Suppressor macrophage treated with lipopolysaccharide for 4 hours (primary cell): ENCODE results near the gene ANKRD39.
"Not testable (repeated sequence)": the region's sequence is repeated elsewhere in the genome, so short reads cannot be mapped to it uniquely, and the experiment has no call there.

Experiments used
- DNase-seq: peaks from one replicate; pipeline ENCODE4 v3.0.0-alpha.2; 2020

ANKRD39 gene

DNA sequence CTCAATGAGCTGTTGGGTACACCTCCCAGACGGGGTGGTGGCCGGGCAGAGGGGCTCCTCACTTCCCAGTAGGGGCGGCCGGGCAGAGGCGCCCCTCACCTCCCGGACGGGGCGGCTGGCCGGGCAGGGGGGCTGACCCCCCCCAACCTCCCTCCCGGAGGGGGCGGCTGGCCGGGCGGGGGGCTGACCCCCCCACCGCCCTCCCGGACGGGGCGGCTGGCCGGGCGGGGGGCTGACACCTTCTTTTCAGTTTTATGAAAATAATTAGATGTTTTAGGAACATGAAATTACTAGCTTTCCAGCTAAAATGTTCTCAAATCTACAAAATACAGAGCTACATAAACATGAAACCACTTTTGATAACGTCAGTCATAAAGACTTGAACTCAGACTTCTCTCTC is 51.9 kb downstream of the ANKRD39 start:
- DNase-seq: not testable (repeated sequence)

DNA sequence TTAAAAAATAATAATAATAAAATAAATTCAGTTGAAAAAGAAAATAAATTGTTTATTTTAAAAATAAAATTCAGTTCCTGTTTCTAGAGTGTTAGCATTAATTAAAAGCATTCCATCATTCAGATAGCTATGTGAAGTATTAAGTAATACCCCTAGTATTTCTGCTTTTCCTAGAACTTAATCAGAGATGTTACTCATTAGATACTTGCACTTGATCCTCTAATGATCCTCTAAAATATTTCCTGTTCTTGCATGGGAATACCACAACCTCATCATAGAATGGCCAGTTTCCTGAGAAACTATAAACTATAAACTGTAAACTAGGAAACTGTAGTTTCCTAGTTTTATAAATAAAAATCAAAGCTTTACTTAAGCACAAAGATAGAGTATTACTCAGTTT is 52.8 kb downstream of the ANKRD39 start:
- DNase-seq: peak; percentile 19

DNA sequence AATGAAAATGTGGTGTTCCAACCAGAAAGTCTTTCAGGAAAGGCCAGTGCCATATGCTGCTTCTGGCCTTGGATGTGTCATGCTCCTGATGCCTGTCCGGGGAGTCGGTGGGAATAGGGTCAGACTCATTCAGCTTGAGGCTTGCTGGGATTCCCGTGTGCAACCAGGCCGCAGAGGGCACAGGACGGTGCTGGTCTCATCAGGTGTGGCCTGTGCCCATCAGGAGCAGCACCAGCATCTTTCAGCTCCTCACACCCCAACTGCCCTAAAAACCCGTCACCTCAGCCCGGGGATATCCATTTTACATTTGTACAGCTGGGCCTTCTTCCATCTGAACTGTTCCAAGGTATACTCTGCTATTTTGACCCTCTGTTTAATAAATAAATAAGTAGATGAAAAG is 55.1 kb downstream of the ANKRD39 start:
- no peak for DNase-seq

DNA sequence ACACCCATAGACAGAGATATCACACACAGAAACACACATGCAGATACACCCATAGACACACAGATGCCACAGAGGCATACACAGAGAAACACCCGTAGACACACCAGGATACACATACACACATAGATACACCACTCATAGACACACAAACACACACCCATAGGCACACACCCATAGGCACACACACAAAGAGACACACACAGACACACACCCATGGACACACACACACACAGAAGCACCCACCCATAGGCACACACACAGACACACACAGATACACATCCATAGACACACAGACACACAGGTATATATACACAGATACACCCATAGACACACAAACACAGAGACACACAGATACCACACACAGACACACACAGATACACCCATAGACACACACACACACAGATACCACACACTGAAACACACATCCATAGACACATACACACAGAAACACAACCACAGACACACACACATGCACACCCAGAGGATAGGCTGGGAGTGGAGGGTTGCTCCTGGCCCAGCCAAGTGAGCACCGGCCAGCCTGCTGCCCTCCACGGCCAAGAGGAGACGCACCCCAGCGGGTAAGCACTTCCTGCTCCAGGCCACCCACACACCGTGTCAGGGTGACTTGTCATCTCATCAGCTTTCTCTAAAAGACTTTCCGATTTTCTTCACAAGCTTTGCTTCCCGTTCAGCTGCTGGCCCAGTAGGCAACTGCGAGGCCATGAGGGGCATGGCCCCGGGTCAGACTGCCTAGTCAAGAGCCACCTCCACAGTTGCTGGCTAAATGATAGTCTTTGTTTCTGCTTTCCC is 55.8 kb downstream of the ANKRD39 start:
- DNase-seq: peak; percentile 60

DNA sequence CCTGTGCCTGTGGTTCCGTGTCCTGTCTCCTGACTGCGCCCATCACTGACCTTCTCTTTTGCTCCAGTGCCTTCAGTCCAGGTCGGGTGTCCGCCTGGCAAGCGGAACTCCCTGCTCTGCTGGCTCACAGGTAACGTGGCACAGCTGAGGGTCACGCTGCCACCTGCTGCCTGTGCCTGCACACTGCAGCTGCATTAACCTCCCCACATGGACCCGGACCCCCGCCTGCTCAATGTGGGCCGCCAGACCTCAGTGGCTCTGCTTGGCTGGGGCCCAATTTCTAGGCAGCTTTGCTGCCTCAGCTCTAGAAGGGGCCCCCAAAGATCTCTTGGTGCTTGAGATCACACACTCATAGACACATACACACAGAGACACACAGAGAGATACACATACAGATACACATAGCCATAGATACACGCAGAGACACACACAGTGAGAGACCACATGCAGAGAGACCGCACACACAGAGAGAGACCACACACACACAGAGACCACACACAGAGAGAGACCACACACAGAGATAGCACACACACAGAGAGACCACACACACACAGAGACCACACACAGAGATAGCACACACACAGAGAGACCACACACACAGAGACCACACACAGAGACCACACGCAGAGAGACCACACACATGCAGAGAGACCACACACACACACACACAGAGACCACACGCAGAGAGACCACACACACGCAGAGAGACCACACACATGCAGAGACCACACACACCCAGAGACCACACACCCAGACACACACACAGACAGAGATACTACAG is 56.6 kb downstream of the ANKRD39 start:
- peak; percentile 51 for DNase-seq

DNA sequence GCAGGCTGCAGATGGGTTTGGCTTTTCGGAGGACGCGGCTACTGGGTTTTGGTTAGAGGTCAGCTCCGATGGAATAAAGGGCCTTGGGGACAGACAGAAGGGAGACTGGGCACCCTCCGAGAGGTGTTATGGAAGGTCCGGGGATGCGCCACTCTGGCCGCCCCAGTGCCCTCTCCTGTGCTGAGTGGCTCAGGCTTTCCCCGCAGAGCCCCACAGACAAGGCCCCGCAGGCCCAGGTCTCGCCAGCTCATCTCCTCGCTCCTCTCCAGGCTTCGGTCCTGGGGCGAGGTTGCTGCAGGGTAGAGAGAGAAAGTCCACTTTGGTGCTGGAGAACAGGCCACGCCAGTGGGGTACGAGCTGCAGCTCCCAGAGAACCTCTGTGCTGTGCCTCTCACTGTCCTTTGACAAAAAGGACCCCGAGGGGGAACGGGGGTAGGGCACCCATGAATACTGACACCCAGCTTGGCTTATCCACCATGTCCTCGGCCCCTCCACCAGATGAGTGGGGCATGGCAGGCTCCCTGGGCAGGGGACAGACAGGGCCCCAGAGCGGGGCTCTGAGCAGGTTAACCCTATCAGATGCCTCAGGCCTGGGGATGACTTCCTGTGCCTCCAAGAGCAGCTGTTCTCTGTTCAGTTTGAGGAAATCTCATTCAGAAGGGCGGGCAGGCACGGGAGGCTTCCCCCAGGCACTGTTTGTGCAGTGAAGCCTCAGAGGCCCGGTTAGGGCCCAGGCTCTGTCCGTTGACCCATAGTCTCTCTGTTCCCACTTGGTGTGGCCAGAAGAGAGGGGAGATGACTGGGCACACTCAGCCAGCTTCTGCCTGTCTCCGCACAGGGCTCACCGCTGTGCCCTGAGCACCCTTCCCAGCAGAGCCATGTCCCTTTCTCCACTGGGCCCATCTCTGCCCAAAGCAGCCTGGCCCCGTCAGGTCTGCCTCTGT is 57.5 kb downstream of the ANKRD39 start:
- DNase-seq: no peak

DNA sequence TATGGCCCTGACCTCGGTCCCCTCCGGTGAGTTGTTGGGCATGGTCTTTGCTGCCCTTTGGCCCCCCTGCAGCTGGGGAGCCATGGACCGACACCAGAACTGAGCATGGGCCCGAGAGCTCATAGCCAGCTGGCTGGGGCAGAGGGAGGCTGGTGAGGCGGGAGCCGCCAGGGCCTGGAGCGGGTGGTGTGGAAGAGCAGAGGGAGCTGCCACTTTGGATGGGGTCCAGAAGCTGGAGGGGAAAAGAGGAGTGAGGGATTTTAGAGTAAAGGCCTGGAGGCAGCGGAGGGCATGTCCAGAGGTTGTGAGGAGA is 58.2 kb downstream of the ANKRD39 start:
- DNase-seq: no peak

DNA sequence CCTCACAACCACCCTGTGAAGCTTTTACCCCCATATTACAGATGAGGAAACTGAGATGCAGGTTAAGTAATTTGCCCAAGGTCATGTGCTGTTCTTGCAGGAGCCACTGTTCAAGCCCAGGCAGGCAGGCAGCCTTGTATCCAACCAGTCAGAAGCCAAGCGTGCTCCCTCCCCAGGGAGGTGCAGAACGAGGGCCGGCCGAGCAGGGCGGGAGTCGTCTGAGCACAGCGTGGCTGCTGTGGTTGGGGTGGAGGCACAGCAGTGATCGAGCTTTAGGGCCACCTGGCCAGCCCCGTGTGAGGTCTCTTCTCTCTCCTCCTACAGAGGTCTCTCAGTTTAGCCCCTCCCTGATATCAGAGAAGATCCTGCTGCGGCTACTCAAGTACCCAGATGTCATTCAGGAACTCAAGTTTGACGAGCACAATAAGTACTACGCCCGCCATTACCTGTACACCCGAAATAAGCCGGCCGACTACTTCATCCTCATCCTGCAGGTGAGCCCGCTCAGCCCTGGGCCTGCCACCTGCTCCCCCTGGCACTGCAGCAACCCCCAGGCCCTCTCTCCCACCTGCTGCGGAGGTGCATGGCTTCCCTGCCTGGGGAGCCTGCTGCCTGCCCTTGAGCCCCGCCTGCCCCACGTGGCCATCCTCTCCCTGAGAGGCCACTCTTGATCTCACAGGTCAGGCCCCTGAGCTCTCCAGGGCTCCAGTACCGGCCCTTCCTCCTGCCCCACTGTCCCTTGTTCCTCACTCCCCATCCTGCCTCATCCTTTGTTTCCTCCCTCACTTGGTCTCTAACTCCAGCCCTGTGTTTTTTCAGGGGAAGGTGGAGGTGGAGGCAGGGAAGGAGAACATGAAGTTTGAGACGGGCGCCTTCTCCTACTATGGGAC is 58.8 kb downstream of the ANKRD39 start:
- no peak for DNase-seq
